HCT116 (cell line): ENCODE results near the gene KIR3DL2. TPM values are rescaled to one million over a fixed set of nuclear protein-coding genes. Genes with fewer than 3 reads are reported as not detected.

ENCODE experiments used
- ATAC-seq: fragments of 200-7000 bp; cut with Tn5 transposase; 2 replicates; pipeline ENCODE4 v1.9.1; 2020; ENCODE audit warnings: mild to moderate bottlenecking, moderate library complexity
- BruUV-seq: library from RNA; stranded (reverse); fragments of 400-500 nt; replicated peaks from 2 replicates; lab custom pipeline; 2021; lab: Mats Ljungman, UMichigan
- CTCF ChIA-PET: fragments of 300-600 bp; sonication (Branson Sonifier 250); formaldehyde crosslinking; loops from one replicate; lab custom pipeline; 2021; ENCODE audit warnings: antibody characterized with exemption; lab: Charles Lee
- POLR2A ChIA-PET: fragments of 300-600, 350-600 bp; sonication (Branson Sonifier 250); formaldehyde crosslinking; loops from one replicate; lab custom pipeline; 2021; ENCODE audit warnings: antibody characterized with exemption; lab: Charles Lee
- RAD21 ChIA-PET, 2 experiments: fragments of 300-600 bp; sonication (Branson Sonifier 250); formaldehyde crosslinking; loops; one replicate each; lab custom pipeline; 2023; ENCODE audit warnings: low total read pairs in 2 of 2; ENCODE audit not compliant: uncharacterized antibody in 2 of 2, unreplicated experiment in 2 of 2, low non-redundant PET in 1 of 2; lab: Charles Lee
- DNase-seq: peaks from one replicate; pipeline ENCODE4 v3.0.0-alpha.2; 2010; ENCODE audit warnings: low read depth, low spot score
- H2AFZ ChIP-seq: fragments of 200-600 bp; shearing (Covaris generic), sonication (generic); 2 replicates; pipeline ENCODE4 v1.6.1; 2017; ENCODE audit warnings: low read depth, mixed run types, mixed read lengths, antibody characterized with exemption, low read length; ENCODE audit not compliant: poor library complexity, severe bottlenecking
- H3K27ac ChIP-seq: 2 replicates; pipeline ENCODE4 v1.5.1; 2012; ENCODE audit warnings: low read depth, low read length
- H3K27me3 ChIP-seq: fragments of 200-600 bp; sonication (generic); 2 replicates; pipeline ENCODE4 v1.6.1; 2016; ENCODE audit warnings: mixed run types, low read length, mixed read lengths; ENCODE audit not compliant: insufficient read depth
- H3K36me3 ChIP-seq, 2 experiments: fragments of 200-500 bp in 1 of 2; fragments of 200-600 bp in 1 of 2; sonication (Bioruptor generic) in 1 of 2; sonication (generic) in 1 of 2; 2 replicates each; pipeline versions ENCODE4 v1.5.1 to v1.6.1; 2014 to 2016; ENCODE audit warnings: low read length in 2 of 2, inconsistent platforms in 1 of 2, mixed read lengths in 1 of 2, mixed run types in 1 of 2; ENCODE audit not compliant: insufficient read depth in 2 of 2, control insufficient read depth in 1 of 2
- H3K4me1 ChIP-seq, 2 experiments: fragments of 200-600 bp in 1 of 2; sonication (generic) in 1 of 2; 2 replicates each; pipeline versions ENCODE4 v1.5.1 to v1.6.1; 2012 to 2017; ENCODE audit warnings: low read length in 2 of 2, inconsistent platforms in 1 of 2, mild to moderate bottlenecking in 1 of 2, mixed read lengths in 1 of 2, mixed run types in 1 of 2, moderate library complexity in 1 of 2; ENCODE audit not compliant: insufficient read depth in 2 of 2, control insufficient read depth in 1 of 2
- H3K4me2 ChIP-seq: fragments of 200-600 bp; sonication (generic); 2 replicates; pipeline ENCODE4 v1.6.1; 2017; ENCODE audit warnings: mixed run types, low read length, mixed read lengths
- H3K4me3 ChIP-seq, 2 experiments: fragments of 200-600 bp in 1 of 2; sonication (generic) in 1 of 2; replicated peaks in 1 of 2; 2 replicates each; pipeline ENCODE4 v1.5.1; 2011 to 2016; ENCODE audit warnings: low read length in 2 of 2, control low read depth in 1 of 2, low read depth in 1 of 2, mild to moderate bottlenecking in 1 of 2, mixed read lengths in 1 of 2, mixed run types in 1 of 2
- H3K79me2 ChIP-seq: fragments of 200-600 bp; sonication (generic); 2 replicates; pipeline ENCODE4 v1.6.1; 2017; ENCODE audit warnings: mild to moderate bottlenecking, mixed run types, low read length, moderate library complexity, mixed read lengths; ENCODE audit not compliant: insufficient read depth
- H3K9ac ChIP-seq: fragments of 200-600 bp; sonication (generic); 2 replicates; pipeline ENCODE4 v1.6.1; 2016; ENCODE audit warnings: low read length, mixed read lengths
- H3K9me2 ChIP-seq: fragments of 200-600 bp; sonication (generic), shearing (Covaris generic); 2 replicates; pipeline ENCODE4 v1.6.1; 2017; ENCODE audit warnings: mixed run types, mild to moderate bottlenecking, moderate library complexity; ENCODE audit not compliant: insufficient read depth
- H3K9me3 ChIP-seq, 2 experiments: fragments of 200-500 bp in 1 of 2; fragments of 200-600 bp in 1 of 2; sonication (Bioruptor generic) in 1 of 2; sonication (generic) in 1 of 2; 2 replicates each; pipeline ENCODE4 v1.6.1; 2014 to 2017; ENCODE audit warnings: low read length in 2 of 2, mixed read lengths in 2 of 2, inconsistent platforms in 1 of 2, low read depth in 1 of 2, mild to moderate bottlenecking in 1 of 2, mixed run types in 1 of 2, moderate library complexity in 1 of 2; ENCODE audit not compliant: control insufficient read depth in 1 of 2, insufficient read depth in 1 of 2
- H4K20me1 ChIP-seq: fragments of 200-600 bp; sonication (generic), shearing (Covaris generic); 2 replicates; pipeline ENCODE4 v1.6.1; 2017; ENCODE audit warnings: mixed run types, mild to moderate bottlenecking, moderate library complexity; ENCODE audit not compliant: insufficient read depth
- ELF1 ChIP-seq: IDR thresholded peaks from 2 replicates; pipeline ENCODE4 v1.6.1; 2012; ENCODE audit warnings: low read depth, borderline replicate concordance
- JUND ChIP-seq: IDR thresholded peaks from 2 replicates; pipeline ENCODE4 v1.6.1; 2012
- POLR2A ChIP-seq: IDR thresholded peaks from 2 replicates; pipeline ENCODE4 v1.7.0; 2011; ENCODE audit warnings: borderline replicate concordance; ENCODE audit not compliant: insufficient read depth, insufficient read length; ENCODE audit errors: extremely low read depth
- POLR2AphosphoS5 ChIP-seq: IDR thresholded peaks from 2 replicates; pipeline ENCODE4 v1.6.1; 2011; ENCODE audit warnings: mild to moderate bottlenecking, low read depth, low read length, moderate library complexity
- SP1 ChIP-seq: IDR thresholded peaks from 2 replicates; pipeline ENCODE4 v1.6.1; 2012; ENCODE audit warnings: low read depth
- TCF7L2 ChIP-seq: IDR thresholded peaks from 2 replicates; pipeline ENCODE4 v1.7.0; 2011; ENCODE audit warnings: borderline replicate concordance, inconsistent platforms; ENCODE audit not compliant: insufficient read depth, insufficient read length; ENCODE audit errors: extremely low read depth
- YY1 ChIP-seq: IDR thresholded peaks from 2 replicates; pipeline ENCODE4 v1.6.1; 2011; ENCODE audit warnings: low read length, low read depth, moderate library complexity, mild to moderate bottlenecking; ENCODE audit not compliant: insufficient replicate concordance; ENCODE audit errors: extremely low read depth
- ZNF274 ChIP-seq: fragments of 200-500 bp; sonication (Bioruptor generic); IDR thresholded peaks from 2 replicates; pipeline ENCODE4 v1.6.1; 2014; ENCODE audit warnings: mild to moderate bottlenecking, low read depth, low read length, inconsistent platforms
- intact Hi-C: fragments of 100-400 bp; cut with micrococcal nuclease; formaldehyde crosslinking; loops from 2 replicates; pipeline ENCODE4 v1.10.0; 2022
- total RNA-seq: library from RNA; stranded (reverse); gene quantifications from one replicate; pipeline ENCODE4 v1.2.1, GENCODE V29; 2021; ENCODE audit not compliant: unreplicated experiment
- TF ChIP-seq, protein P1 (sequence below): IDR thresholded peaks from 2 replicates; pipeline ENCODE4 v1.6.1; 2012; ENCODE audit warnings: low read depth
- TF ChIP-seq, protein P2 (sequence below): IDR thresholded peaks from 2 replicates; pipeline ENCODE4 v1.6.1; 2011; ENCODE audit warnings: mild to moderate bottlenecking, low read length, moderate library complexity; ENCODE audit not compliant: insufficient replicate concordance; ENCODE audit errors: extremely low read depth

KIR3DL2 gene
- total RNA-seq, 1 experiment from 2014 or later, result not detected

DNA sequence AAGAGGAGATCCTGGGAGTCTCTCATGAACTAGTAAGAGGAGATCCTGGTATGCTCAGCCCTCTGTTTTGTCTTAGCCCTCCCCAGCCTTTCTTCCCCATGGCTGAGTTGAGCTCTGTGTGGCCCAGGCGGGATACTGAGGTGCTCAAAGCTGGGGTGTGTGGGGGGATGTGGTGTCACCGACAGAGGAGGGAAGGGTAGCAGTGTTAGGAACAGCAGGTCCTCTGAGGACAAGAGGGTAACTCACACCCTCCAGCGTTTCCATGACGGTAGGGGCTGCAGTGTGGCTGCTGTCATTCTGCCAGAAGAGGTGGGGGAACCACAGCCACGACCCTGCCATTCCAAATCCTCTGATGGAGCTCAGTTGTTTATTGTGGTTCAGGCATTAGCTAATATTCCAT lies 46.1 kb upstream of the KIR3DL2 start:
- H3K27ac ChIP-seq, result no peak overlapping the region
- H4K20me1 ChIP-seq, result no peaks in the 10 kb centered on the region
- H3K9me2 ChIP-seq, result no peaks in the 10 kb centered on the region
- ChIA-PET RAD21 (no interaction called here), CTCF (no interaction called here), POLR2A (no interaction called here)
- no peak overlapping the region for H3K9ac ChIP-seq
- H3K9me3 ChIP-seq, result peaks cover 0 to 3% of the 10 kb centered on the region in 2 experiments; a peak in 1 of 4 replicates
- H3K79me2 ChIP-seq, result no peaks in the 10 kb centered on the region
- no peak overlapping the region for H3K4me3 ChIP-seq
- intact Hi-C loops, result no loop called here
- BruUV-seq, result no TSS peak
- no peak overlapping the region for H3K4me2 ChIP-seq
- peaks cover 19% of the 10 kb centered on the region; the same call in 1 of the 2 replicates for H3K27me3 ChIP-seq
- no peak for TF ChIP-seq POLR2A
- TF ChIP-seq, protein P1, sequence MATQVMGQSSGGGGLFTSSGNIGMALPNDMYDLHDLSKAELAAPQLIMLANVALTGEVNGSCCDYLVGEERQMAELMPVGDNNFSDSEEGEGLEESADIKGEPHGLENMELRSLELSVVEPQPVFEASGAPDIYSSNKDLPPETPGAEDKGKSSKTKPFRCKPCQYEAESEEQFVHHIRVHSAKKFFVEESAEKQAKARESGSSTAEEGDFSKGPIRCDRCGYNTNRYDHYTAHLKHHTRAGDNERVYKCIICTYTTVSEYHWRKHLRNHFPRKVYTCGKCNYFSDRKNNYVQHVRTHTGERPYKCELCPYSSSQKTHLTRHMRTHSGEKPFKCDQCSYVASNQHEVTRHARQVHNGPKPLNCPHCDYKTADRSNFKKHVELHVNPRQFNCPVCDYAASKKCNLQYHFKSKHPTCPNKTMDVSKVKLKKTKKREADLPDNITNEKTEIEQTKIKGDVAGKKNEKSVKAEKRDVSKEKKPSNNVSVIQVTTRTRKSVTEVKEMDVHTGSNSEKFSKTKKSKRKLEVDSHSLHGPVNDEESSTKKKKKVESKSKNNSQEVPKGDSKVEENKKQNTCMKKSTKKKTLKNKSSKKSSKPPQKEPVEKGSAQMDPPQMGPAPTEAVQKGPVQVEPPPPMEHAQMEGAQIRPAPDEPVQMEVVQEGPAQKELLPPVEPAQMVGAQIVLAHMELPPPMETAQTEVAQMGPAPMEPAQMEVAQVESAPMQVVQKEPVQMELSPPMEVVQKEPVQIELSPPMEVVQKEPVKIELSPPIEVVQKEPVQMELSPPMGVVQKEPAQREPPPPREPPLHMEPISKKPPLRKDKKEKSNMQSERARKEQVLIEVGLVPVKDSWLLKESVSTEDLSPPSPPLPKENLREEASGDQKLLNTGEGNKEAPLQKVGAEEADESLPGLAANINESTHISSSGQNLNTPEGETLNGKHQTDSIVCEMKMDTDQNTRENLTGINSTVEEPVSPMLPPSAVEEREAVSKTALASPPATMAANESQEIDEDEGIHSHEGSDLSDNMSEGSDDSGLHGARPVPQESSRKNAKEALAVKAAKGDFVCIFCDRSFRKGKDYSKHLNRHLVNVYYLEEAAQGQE, result no peak
- TF ChIP-seq TCF7L2, result no peak
- no peak for TF ChIP-seq YY1
- ATAC-seq, result no peak
- no peaks in the 10 kb centered on the region for H3K4me1 ChIP-seq
- no peak overlapping the region for H2AFZ ChIP-seq
- H3K36me3 ChIP-seq, result no peaks in the 10 kb centered on the region
- DNase-seq, result no peak

DNA sequence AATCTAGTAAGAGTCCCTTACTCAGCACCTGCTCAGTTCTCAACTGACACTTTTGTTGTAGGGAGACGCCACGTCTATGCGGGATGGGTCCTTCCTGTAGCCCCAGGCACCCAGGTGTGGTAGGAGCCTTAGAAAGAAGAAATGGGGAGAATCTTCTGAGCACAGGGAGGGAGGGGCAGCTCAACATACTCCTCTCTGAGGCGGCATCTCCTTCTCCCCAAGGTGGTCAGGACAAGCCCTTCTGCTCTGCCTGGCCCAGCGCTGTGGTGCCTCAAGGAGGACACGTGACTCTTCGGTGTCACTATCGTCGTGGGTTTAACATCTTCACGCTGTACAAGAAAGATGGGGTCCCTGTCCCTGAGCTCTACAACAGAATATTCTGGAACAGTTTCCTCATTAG lies 45.7 kb upstream of the KIR3DL2 start:
- Histone ChIP-seq H3K27ac (no peak overlapping the region), H2AFZ (no peak overlapping the region), H3K9me3 (peaks cover 0 to 3% of the 10 kb centered on the region in 2 experiments; a peak in 1 of 4 replicates), H3K9me2 (no peaks in the 10 kb centered on the region), H3K27me3 (peaks cover 15% of the 10 kb centered on the region; the same call in 1 of the 2 replicates), H3K79me2 (no peaks in the 10 kb centered on the region), H3K4me1 (no peaks in the 10 kb centered on the region), H3K4me3 (no peak overlapping the region), H3K36me3 (no peaks in the 10 kb centered on the region), H3K4me2 (no peak overlapping the region), H4K20me1 (no peaks in the 10 kb centered on the region), H3K9ac (no peak overlapping the region)
- ATAC-seq (no peak), DNase-seq (no peak)
- intact Hi-C loops, result no loop called here
- ChIA-PET POLR2A (no interaction called here), RAD21 (no interaction called here), CTCF (no interaction called here)
- no TSS peak for BruUV-seq
- TF ChIP-seq POLR2AphosphoS5 (no peak), ZNF274 (no peak), JUND (no peak), POLR2A (no peak), ELF1 (no peak), SP1 (no peak)
- TF ChIP-seq, protein P2, sequence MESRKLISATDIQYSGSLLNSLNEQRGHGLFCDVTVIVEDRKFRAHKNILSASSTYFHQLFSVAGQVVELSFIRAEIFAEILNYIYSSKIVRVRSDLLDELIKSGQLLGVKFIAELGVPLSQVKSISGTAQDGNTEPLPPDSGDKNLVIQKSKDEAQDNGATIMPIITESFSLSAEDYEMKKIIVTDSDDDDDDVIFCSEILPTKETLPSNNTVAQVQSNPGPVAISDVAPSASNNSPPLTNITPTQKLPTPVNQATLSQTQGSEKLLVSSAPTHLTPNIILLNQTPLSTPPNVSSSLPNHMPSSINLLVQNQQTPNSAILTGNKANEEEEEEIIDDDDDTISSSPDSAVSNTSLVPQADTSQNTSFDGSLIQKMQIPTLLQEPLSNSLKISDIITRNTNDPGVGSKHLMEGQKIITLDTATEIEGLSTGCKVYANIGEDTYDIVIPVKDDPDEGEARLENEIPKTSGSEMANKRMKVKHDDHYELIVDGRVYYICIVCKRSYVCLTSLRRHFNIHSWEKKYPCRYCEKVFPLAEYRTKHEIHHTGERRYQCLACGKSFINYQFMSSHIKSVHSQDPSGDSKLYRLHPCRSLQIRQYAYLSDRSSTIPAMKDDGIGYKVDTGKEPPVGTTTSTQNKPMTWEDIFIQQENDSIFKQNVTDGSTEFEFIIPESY, result no peak
- TF ChIP-seq, protein P1, result no peak
